Endothelial cell of umbilical vein (primary cell): Measurements from ENCODE around the gene GRIK3. TPM values are rescaled to one million over a fixed set of nuclear protein-coding genes. Genes with fewer than 3 reads are reported as not detected.

Experiments used
- BruUV-seq: library from RNA; stranded (reverse); fragments of 400-500 nt; replicated peaks from 2 replicates; lab custom pipeline; 2021; lab: Mats Ljungman, UMichigan
- CTCF ChIA-PET: fragments of 300-600, 350-600 bp; sonication (Branson Sonifier 250); formaldehyde crosslinking; loops from one replicate; lab custom pipeline; 2021; ENCODE audit warnings: antibody characterized with exemption, inconsistent platforms; lab: Charles Lee
- POLR2A ChIA-PET: fragments of 300-600, 350-600 bp; sonication (Branson Sonifier 250); formaldehyde crosslinking; loops from one replicate; lab custom pipeline; 2021; ENCODE audit warnings: antibody characterized with exemption, inconsistent platforms; lab: Charles Lee
- DNase-seq: peaks from one replicate; pipeline ENCODE4 v3.0.0-alpha.2; 2011; ENCODE audit warnings: low read depth, low spot score
- FAIRE-seq: peaks from 2 replicates; lab custom pipeline; 2011; peaks lifted over from hg19 to GRCh38; lab: Jason Lieb, UNC
- H2AFZ ChIP-seq: 2 replicates; pipeline ENCODE4 v1.6.0; 2012; ENCODE audit warnings: low read depth, low read length, control low read depth, inconsistent platforms
- H3K27ac ChIP-seq: 2 replicates; pipeline ENCODE4 v1.5.1; 2011; ENCODE audit warnings: low read depth, mild to moderate bottlenecking, control low read depth, low read length, moderate library complexity; ENCODE audit not compliant: insufficient read depth
- H3K27me3 ChIP-seq, 2 experiments: 2 replicates each; pipeline versions ENCODE4 v1.6.0 to v1.6.1; 2011; ENCODE audit warnings: low read length in 2 of 2, mixed read lengths in 1 of 2; ENCODE audit not compliant: control insufficient read depth in 2 of 2, insufficient read depth in 2 of 2
- H3K36me3 ChIP-seq, 2 experiments: 2 replicates in 1 of 2; 3 replicates in 1 of 2; pipeline ENCODE4 v1.5.1; 2011; ENCODE audit warnings: low read length in 2 of 2, mild to moderate bottlenecking in 1 of 2, moderate library complexity in 1 of 2; ENCODE audit not compliant: control insufficient read depth in 2 of 2, insufficient read depth in 2 of 2; ENCODE audit errors: extremely low read depth in 1 of 2
- H3K4me1 ChIP-seq: 3 replicates; pipeline ENCODE4 v1.5.1; 2011; ENCODE audit warnings: mild to moderate bottlenecking, low read length; ENCODE audit not compliant: control insufficient read depth, insufficient read depth; ENCODE audit errors: extremely low read depth
- H3K4me2 ChIP-seq: 2 replicates; pipeline ENCODE4 v1.6.1; 2011; ENCODE audit warnings: low read length, control low read depth, mixed read lengths; ENCODE audit not compliant: insufficient read depth
- H3K4me3 ChIP-seq, 3 experiments: fragments of 200-600 bp in 1 of 3; sonication (generic), shearing (Covaris generic) in 1 of 3; replicated peaks in 1 of 3; 2 replicates each; pipeline ENCODE4 v1.5.1; 2011 to 2016; ENCODE audit warnings: control low read depth in 3 of 3, low read length in 3 of 3, mild to moderate bottlenecking in 2 of 3, inconsistent platforms in 1 of 3, low read depth in 1 of 3, moderate library complexity in 1 of 3; ENCODE audit not compliant: insufficient read depth in 1 of 3
- H3K79me2 ChIP-seq: 2 replicates; pipeline ENCODE4 v1.6.0; 2012; ENCODE audit warnings: low read length, inconsistent platforms; ENCODE audit not compliant: control insufficient read depth, insufficient read depth
- H3K9ac ChIP-seq: replicated peaks from 2 replicates; pipeline ENCODE3; 2011; ENCODE audit warnings: low read length, control low read depth; ENCODE audit not compliant: insufficient read depth; ENCODE audit errors: extremely low read depth
- H3K9me1 ChIP-seq: replicated peaks from 3 replicates; pipeline ENCODE4 v1.6.0; 2011; ENCODE audit warnings: mild to moderate bottlenecking, low read length; ENCODE audit not compliant: control insufficient read depth, insufficient read depth; ENCODE audit errors: extremely low read depth
- H3K9me3 ChIP-seq: replicated peaks from 2 replicates; pipeline ENCODE4 v1.5.1; 2012; ENCODE audit warnings: low read length, inconsistent platforms; ENCODE audit not compliant: control insufficient read depth, insufficient read depth
- H4K20me1 ChIP-seq: replicated peaks from 2 replicates; pipeline ENCODE3; 2011; ENCODE audit warnings: mild to moderate bottlenecking, low read length; ENCODE audit not compliant: control insufficient read depth, insufficient read depth; ENCODE audit errors: extremely low read depth
- CTCF ChIP-seq, 2 donors: IDR thresholded peaks; 1 replicate in 1 of 2; 2 replicates in 1 of 2; pipeline ENCODE4 v1.5.1; 2011; ENCODE audit warnings: low read length in 2 of 2, mild to moderate bottlenecking in 2 of 2, moderate library complexity in 2 of 2, control low read depth in 1 of 2, inconsistent platforms in 1 of 2, low read depth in 1 of 2; ENCODE audit not compliant: insufficient read depth in 1 of 2; ENCODE audit errors: extremely low read depth in 1 of 2
- EZH2 ChIP-seq: IDR thresholded peaks from 2 replicates; pipeline ENCODE4 v1.6.1; 2012; ENCODE audit warnings: borderline replicate concordance, low read depth, mild to moderate bottlenecking, moderate library complexity, low read length, inconsistent platforms; ENCODE audit not compliant: severe bottlenecking
- FOS ChIP-seq: IDR thresholded peaks from 2 replicates; pipeline ENCODE4 v1.6.1; 2011; ENCODE audit warnings: mild to moderate bottlenecking, low read length, moderate library complexity, borderline replicate concordance; ENCODE audit not compliant: insufficient read depth
- GATA2 ChIP-seq: IDR thresholded peaks from 2 replicates; pipeline ENCODE4 v1.7.0; 2011; ENCODE audit warnings: low read depth, mild to moderate bottlenecking, moderate library complexity, mixed read lengths, low read length; ENCODE audit not compliant: insufficient read length, insufficient read depth
- JUN ChIP-seq: IDR thresholded peaks from 2 replicates; pipeline ENCODE4 v1.6.1; 2011; ENCODE audit warnings: borderline replicate concordance, low read depth; ENCODE audit not compliant: insufficient read length, insufficient read depth
- MAX ChIP-seq: IDR thresholded peaks from 2 replicates; pipeline ENCODE4 v1.6.1; 2011; ENCODE audit not compliant: insufficient read depth, insufficient read length
- MYC ChIP-seq: IDR thresholded peaks from one replicate; pipeline ENCODE4 v1.6.1; 2011; ENCODE audit warnings: mild to moderate bottlenecking, low read depth, low read length
- POLR2AphosphoS5 ChIP-seq: IDR thresholded peaks from 2 replicates; pipeline ENCODE4 v1.6.1; 2012; ENCODE audit warnings: low read depth, mild to moderate bottlenecking, control low read depth, low read length, moderate library complexity; ENCODE audit not compliant: insufficient read depth
- dilution Hi-C: fragments of 300-500 bp; cut with MboI; formaldehyde crosslinking; loops from one replicate; pipeline ENCODE4 v1.15.0; 2019; ENCODE audit warnings: low sequenced_read_pairs; ENCODE audit not compliant: extremely low pct_ligation_motif_present
- intact Hi-C: fragments of 100-400 bp; cut with micrococcal nuclease; formaldehyde crosslinking; loops from one replicate; pipeline ENCODE4 v1.10.0; 2022
- polyA plus RNA-seq, 4 experiments: library from polyadenylated mRNA; depleted of rRNA in 3 of 4; stranded (reverse) in 3 of 4; unstranded in 1 of 4; fragments of >200 nt; gene quantifications; 2 replicates each; pipeline versions ENCODE4 v1.2.1 to v1.2.3, GENCODE V29; 2011 to 2012; ENCODE audit warnings: missing spikeins in 1 of 4
- total RNA-seq: library from RNA; stranded (reverse); gene quantifications from 2 replicates; pipeline ENCODE4 v1.2.3, GENCODE V29; 2021

GRIK3 gene
- total and polyA plus RNA-seq, 2 donors (not counting 3 experiments of a cell fraction or from before 2014, with no cell fraction given), result not detected

- TF ChIP-seq POLR2AphosphoS5 (no peak), FOS (no peak), JUN (no peak), EZH2 (no peak), CTCF (IDR thresholded peaks at IDR 0.05; ENCODE audit: extremely low read depth in 1 of 2, insufficient read depth in 1 of 2, low read depth in 1 of 2, low read length in 2 of 2) (no peak), MAX (no peak), GATA2 (no peak), MYC (no peak)
- Histone ChIP-seq H3K9ac (no peak overlapping the region), H3K9me3 (no peaks in the 10 kb centered on the region), H3K36me3 (no peaks in the 10 kb centered on the region), H3K9me1 (no peaks in the 10 kb centered on the region), H3K79me2 (no peaks in the 10 kb centered on the region), H3K27ac (no peak overlapping the region), H3K4me1 (no peaks in the 10 kb centered on the region), H3K4me3 (no peak overlapping the region), H3K4me2 (no peak overlapping the region), H2AFZ (no peak overlapping the region), H4K20me1 (no peaks in the 10 kb centered on the region), H3K27me3 (no peaks in the 10 kb centered on the region)
- dilution Hi-C loops, result no loop called here
- DNase-seq (no peak), FAIRE-seq (no peak)
- ChIA-PET CTCF (no interaction called here), POLR2A (no interaction called here)
- BruUV-seq, result no TSS peak
- intact Hi-C loops, result no loop called here
Observed at GRCh38 chr1:36977731-36978406, 56.4 kb downstream of the GRIK3 start.
